Effector memory CD8-positive, alpha-beta T cell (primary cell): ENCODE data around the gene MORF4L1.
"Not testable (repeated sequence)": the region's sequence is repeated elsewhere in the genome, so short reads cannot be mapped to it uniquely, and the experiment has no call there.

Experiments used
- ATAC-seq: fragments of 150-1000 bp; cut with Tn5 transposase; replicated peaks from 2 replicates; pipeline ENCODE4 v1.10.0; 2021; ENCODE audit warnings: mild to moderate bottlenecking, moderate library complexity
- DNase-seq, 3 experiments: peaks; one replicate each; pipeline ENCODE4 v3.0.0; 2021
- H3K27ac Mint-ChIP-seq, 2 donors: one replicate each; pipeline ENCODE4 v1.8.0; 2022; ENCODE audit warnings: mild to moderate bottlenecking in 2 of 2, mixed read lengths in 2 of 2, moderate library complexity in 2 of 2
- H3K27me3 Mint-ChIP-seq, 2 donors: one replicate each; pipeline ENCODE4 v1.8.0; 2022; ENCODE audit warnings: mixed read lengths in 2 of 2
- H3K36me3 Mint-ChIP-seq: one replicate; pipeline ENCODE4 v1.8.0; 2022; ENCODE audit warnings: mild to moderate bottlenecking, moderate library complexity, mixed read lengths; ENCODE audit not compliant: insufficient read depth
- H3K4me1 Mint-ChIP-seq, 2 donors: one replicate each; pipeline ENCODE4 v1.8.0; 2022; ENCODE audit warnings: low read depth in 2 of 2, mixed read lengths in 2 of 2
- H3K4me3 Mint-ChIP-seq, 2 donors: one replicate each; pipeline ENCODE4 v1.8.0; 2022; ENCODE audit warnings: mild to moderate bottlenecking in 2 of 2, mixed read lengths in 2 of 2, moderate library complexity in 2 of 2
- H3K9me3 Mint-ChIP-seq, 2 donors: one replicate each; pipeline ENCODE4 v1.8.0; 2022; ENCODE audit warnings: mixed read lengths in 2 of 2

MORF4L1 gene

DNA sequence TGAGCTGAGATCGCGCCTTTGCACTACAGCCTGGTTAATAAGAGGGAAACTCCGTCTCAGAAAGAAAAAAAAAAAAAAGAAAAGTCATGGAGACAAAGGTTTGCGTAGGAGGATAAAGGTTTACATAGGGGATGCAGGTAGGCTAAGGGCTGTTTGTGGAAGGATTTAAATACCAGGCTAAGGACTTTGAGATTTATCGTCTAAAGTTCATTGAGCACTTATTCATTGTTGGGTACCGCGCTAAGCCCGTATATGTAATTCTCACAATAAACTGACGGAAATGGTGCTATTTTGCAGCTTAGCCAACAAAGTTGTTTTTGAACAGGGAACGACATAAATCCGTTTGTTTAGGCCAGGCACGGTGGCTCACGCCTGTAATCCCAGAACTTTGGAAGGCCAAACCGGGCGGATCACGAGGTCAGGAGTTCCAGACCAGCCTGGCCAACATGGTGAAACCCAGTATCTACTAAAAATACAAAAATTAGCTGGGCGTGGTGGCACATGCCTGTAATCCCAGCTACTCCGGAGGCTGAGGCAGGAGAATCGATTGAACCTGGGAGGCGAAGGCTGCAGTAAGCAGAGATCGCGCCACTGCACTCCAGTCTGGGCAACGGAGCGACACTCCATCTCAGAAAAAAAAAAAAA is 1.1 kb upstream of the MORF4L1 start:
- not testable (repeated sequence) for DNase-seq

DNA sequence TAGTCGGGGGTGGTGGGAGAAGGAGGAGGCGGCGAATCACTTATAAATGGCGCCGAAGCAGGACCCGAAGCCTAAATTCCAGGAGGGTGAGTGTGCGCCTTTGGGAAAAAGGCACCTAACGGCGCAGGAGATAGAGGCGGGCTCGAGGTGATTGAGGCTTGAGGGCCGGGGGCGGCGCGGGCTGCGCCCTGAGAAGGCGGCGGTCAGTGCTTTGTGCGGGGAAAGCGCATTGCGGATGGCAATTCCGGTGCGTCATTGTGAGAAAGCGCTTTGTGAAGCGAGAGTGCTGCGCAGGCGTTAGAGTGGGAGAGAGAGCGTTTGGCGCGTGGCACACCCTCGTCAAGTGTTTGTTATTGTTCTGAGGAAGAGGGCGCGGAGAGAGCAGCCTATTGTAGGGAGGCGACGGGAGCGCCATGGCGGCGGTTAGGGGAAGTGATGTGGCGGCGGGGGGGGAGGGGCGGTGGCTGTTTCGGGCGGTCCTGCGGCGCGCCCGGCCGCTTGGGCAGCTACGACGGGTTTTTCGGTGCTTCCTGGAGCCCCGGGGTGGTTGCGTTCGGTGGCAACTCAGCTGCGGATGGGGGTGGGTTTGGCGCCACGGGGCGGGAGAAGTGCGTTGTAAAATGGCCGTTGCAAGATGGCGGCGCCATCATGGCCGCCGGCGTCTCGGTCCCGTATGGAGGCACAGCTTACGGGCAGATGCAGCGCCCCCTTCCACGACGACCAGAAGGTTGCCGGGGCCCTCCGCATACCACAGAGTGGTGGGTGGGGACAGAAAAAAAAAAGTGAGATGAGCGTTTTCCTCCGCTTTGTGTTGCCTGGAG is 492 bp downstream of the MORF4L1 start:
- DNase-seq (peak; percentile 83 to 86 (median 85)), ATAC-seq (peak; percentile 68)
- H3K27ac Mint-ChIP-seq = peak overlapping the region; percentile 99 to 100
- peak overlapping the region; percentile 91 to 99 for H3K4me3 Mint-ChIP-seq
- peaks cover 48% of the 10 kb centered on the region for H3K36me3 Mint-ChIP-seq
- H3K4me1 Mint-ChIP-seq = peaks cover 30 to 37% of the 10 kb centered on the region in 2 donors
- H3K9me3 Mint-ChIP-seq = no peaks in the 10 kb centered on the region
- H3K27me3 Mint-ChIP-seq = no peaks in the 10 kb centered on the region

More for the DNA sequence above, 1.1 kb upstream of the MORF4L1 start:
- ATAC-seq, H3K9me3 Mint-ChIP-seq, H3K27me3 Mint-ChIP-seq: not testable (repeated sequence)
- Mint-ChIP-seq H3K27ac (peak overlapping the region in 1 of 2 donors; percentile 100), H3K36me3 (peaks cover 40% of the 10 kb centered on the region), H3K4me1 (peaks cover 21 to 28% of the 10 kb centered on the region in 2 donors), H3K4me3 (peak overlapping the region; percentile 91 to 99)

DNA sequence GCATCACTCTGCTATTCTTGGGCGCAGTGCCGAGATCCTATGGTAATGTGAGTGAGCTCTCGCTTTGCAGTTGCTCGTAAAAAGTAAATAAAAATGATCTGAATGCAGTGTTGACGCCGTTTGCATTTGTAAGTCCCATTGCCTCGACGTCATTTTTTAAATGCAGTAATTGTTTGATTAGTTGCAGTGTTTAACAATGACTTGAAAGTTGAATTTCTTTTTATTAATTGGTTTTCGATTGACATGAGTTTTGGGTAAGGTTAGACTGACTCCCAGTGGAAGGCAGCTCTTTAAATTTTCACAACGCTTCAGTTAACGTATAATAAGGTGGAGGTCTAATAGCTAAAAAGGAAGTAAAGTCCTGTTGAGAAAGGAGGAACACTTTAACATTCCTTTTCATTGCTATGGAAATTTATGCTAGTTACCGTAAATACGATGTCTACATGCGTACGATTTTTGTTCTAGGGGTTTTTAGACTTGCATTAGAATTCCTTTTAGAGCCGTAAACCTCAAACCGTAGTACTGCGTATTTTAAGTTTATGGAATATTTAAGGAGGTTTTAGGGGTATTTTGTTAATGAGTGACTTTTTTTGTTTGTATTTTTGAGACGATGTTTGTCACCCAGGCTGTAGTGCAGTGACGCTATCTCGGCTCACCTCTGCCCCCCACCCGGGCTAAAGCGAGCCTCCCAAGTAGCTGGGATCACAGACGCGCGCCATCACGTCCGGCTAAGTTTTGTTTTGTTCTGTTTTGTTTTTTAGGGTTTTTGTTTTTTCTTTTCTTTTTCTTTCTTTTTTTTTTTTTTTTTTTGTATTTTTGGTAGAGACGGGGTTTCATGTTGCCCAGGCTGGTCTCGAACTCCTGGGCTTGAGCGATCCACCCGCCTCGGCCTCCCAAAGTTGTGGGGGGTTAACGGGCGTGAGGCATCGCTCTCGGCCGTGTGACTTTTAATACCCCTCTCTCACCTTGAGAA is 1.4 kb downstream of the MORF4L1 start:
- peak overlapping the region; percentile 91 to 99 for H3K4me3 Mint-ChIP-seq
- no peaks in the 10 kb centered on the region for H3K9me3 Mint-ChIP-seq
- H3K27ac Mint-ChIP-seq = peak overlapping the region; percentile 99 to 100
- peaks cover 54% of the 10 kb centered on the region for H3K36me3 Mint-ChIP-seq
- peaks cover 32 to 41% of the 10 kb centered on the region in 2 donors for H3K4me1 Mint-ChIP-seq
- H3K27me3 Mint-ChIP-seq = no peaks in the 10 kb centered on the region
- peak; percentile 35 to 40 (median 37) for DNase-seq
- ATAC-seq = no peak

DNA sequence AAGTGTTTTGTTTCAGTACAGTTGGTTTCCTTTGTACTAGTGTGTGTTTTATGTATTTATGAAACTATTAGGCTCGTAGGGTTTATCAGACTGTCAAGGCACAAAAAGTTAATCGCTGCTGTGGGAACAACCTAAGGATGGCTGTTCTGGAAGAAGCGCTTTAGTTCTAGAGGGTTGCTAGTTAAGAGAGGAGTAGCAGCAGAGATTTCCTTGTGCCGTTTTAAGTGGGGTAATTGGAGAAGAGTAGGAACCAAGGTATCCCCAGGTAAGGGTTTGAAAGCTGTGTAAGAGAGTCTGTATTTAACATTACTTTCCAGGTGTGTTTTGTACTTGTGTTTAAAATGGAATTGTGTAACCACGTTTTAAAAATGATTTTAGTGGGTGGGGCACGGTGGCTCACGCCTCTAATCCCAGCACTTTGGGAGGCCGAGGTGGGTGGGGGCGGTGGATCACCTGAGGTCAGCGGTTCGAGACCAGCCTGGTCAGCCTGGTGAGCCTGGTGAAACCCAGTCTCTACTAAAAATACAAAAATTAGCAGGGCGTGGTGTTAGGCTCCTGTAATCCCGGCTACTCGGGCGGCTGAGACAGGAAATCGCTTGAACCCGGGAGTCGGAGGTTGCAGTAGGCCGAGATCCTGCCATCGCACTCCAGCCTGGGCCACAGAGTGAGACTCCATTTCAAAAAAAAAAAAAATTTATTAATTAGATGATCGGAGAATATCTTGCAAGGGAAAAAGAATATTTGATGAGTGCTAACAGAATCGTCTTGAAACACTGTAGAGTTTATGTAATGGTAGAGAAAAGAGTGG is 2.6 kb downstream of the MORF4L1 start:
- ATAC-seq (no peak), DNase-seq (no peak)
- Mint-ChIP-seq H3K4me1 (peaks cover 41 to 48% of the 10 kb centered on the region in 2 donors), H3K36me3 (peaks cover 66% of the 10 kb centered on the region), H3K27ac (peak overlapping the region; percentile 99 to 100), H3K9me3 (no peaks in the 10 kb centered on the region), H3K4me3 (peak overlapping the region; percentile 91 to 99), H3K27me3 (no peaks in the 10 kb centered on the region)

DNA sequence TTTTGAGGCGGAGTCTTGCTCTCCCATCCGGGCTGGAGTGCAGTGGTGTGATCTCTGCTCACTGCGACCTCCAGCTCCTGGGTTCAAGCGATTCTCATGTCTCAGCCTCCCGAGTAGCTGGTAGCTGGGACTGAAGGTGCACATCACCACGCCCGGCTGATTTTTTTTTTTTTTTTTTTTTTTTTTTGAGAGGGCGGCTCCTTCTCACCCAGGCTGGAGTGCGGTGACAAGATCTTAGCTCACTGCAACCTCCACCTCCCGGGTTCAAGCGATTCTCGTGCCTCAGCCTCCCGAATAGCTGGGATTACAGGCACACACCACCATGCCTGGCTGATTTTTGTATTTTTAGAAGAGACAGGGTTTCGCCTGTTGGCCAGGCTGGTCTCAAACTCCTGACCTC is 4.3 kb downstream of the MORF4L1 start:
- ATAC-seq, DNase-seq, H3K27me3 Mint-ChIP-seq, H3K9me3 Mint-ChIP-seq: not testable (repeated sequence)
- H3K4me1 Mint-ChIP-seq = peaks cover 50 to 61% of the 10 kb centered on the region in 2 donors
- H3K36me3 Mint-ChIP-seq = peaks cover 78% of the 10 kb centered on the region
- H3K4me3 Mint-ChIP-seq = peak overlapping the region; percentile 91 to 99
- H3K27ac Mint-ChIP-seq = peak overlapping the region; percentile 99 to 100

DNA sequence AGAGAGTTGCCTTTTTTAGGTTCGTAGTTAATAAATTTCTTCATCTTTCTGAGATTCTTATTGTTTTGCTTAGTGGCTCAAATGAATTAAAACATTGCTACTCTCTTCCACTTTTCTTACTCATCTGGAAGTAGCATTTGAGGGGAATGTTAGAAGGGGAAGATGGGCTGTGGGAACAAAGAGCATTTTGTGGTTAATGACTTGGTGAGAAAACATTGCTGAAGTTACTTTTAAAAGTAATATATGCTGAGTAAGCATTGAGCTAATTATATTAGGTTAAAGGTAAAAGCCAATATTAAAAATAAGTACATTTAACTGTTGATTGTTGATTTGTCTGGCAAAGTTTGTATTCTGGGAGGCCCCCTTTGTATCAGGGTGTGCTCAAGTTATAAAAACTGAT is 5.7 kb downstream of the MORF4L1 start:
- no peaks in the 10 kb centered on the region for H3K9me3 Mint-ChIP-seq
- peaks cover 79% of the 10 kb centered on the region for H3K36me3 Mint-ChIP-seq
- peaks cover 52 to 73% of the 10 kb centered on the region in 2 donors for H3K4me1 Mint-ChIP-seq
- no peak for ATAC-seq
- no peak for DNase-seq
- H3K27ac Mint-ChIP-seq = peak overlapping the region in 1 of 2 donors; percentile 62
- no peaks in the 10 kb centered on the region for H3K27me3 Mint-ChIP-seq
- H3K4me3 Mint-ChIP-seq = peak overlapping the region; percentile 91 to 99

DNA sequence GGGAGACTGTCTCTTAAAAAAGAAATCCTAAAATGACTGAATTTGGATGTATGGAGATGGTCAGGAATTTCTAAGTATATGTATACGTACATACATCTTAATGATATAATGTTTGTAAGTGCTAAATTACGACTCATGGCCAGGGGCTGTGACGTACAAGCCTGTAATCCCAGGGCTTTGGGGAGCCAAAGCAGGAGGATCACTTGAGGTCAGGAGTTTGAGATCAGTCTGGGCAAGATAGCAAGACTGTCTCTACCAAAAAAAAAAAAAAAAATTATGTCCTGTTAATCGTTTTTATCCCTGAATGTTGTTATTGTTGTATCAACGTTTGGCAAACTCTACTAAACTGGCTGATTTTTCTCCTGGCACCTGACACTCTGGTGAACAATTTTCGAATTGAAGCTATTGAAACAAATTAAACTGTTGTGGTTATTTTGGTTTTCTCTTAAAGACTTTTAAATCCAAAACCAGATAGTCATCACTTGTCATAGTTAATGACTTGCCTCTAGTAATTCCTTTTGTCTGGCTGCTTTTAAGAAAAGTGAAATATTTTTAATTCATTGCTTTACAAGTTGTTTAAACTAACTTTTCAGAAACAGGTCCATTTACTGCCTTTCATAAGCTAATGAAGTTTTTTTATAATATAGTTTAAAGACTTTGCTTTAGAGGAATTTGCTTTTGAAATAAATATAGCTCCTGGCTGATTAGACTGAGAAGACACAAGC is 7.0 kb downstream of the MORF4L1 start:
- ATAC-seq (no peak), DNase-seq (no peak)
- H3K4me1 Mint-ChIP-seq = peaks cover 46 to 70% of the 10 kb centered on the region in 2 donors
- H3K4me3 Mint-ChIP-seq = peak overlapping the region; percentile 40 to 99
- H3K27me3 Mint-ChIP-seq = no peaks in the 10 kb centered on the region
- peak overlapping the region; percentile 12 to 77 for H3K27ac Mint-ChIP-seq
- H3K36me3 Mint-ChIP-seq = peaks cover 79% of the 10 kb centered on the region
- H3K9me3 Mint-ChIP-seq = no peaks in the 10 kb centered on the region

DNA sequence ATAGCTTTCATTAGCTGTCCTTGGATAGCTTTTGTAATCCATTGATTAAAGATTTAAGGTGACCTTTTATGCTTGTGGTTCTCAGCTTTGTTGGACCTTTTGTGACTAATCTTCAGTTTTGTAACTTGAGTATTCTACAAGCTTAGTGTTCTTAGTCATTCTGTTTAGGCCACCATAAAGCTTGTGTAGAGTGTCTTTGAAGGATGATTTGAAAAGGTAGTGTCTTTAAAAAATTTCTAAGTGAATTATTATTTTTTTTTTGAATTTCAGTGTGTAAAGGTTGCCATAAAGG is 7.5 kb downstream of the MORF4L1 start:
- H3K4me1 Mint-ChIP-seq = peaks cover 43 to 70% of the 10 kb centered on the region in 2 donors
- ATAC-seq = no peak
- H3K4me3 Mint-ChIP-seq = peak overlapping the region in 1 of 2 donors; percentile 99
- H3K27ac Mint-ChIP-seq = peak overlapping the region in 1 of 2 donors; percentile 51
- no peak for DNase-seq
- H3K36me3 Mint-ChIP-seq = peaks cover 82% of the 10 kb centered on the region
- H3K9me3 Mint-ChIP-seq = no peaks in the 10 kb centered on the region
- H3K27me3 Mint-ChIP-seq = no peaks in the 10 kb centered on the region

DNA sequence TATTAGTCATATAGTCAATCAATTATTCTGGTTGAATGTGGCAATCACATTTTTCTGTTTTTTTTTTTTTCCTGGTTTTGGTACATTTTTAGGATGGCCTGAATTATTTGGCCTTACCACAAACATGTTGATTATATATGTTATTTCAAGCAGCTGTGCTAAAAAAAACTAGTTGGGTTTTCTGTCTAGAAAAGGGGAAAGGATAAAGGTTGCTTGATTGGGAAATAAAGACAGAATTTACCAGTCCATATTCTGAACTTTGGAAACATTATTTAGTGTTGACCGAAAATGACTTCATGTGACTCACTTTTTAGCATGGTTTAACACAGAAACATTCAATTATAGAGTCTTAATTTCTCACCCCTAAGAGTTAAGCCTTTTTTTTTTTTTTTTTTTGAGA is 8.1 kb downstream of the MORF4L1 start:
- Mint-ChIP-seq H3K9me3 (no peaks in the 10 kb centered on the region), H3K27me3 (no peaks in the 10 kb centered on the region), H3K4me3 (peak overlapping the region; percentile 41 to 99), H3K36me3 (peaks cover 82% of the 10 kb centered on the region), H3K4me1 (peaks cover 40 to 66% of the 10 kb centered on the region in 2 donors), H3K27ac (peak overlapping the region; percentile 51 to 55)
- DNase-seq (no peak), ATAC-seq (no peak)

DNA sequence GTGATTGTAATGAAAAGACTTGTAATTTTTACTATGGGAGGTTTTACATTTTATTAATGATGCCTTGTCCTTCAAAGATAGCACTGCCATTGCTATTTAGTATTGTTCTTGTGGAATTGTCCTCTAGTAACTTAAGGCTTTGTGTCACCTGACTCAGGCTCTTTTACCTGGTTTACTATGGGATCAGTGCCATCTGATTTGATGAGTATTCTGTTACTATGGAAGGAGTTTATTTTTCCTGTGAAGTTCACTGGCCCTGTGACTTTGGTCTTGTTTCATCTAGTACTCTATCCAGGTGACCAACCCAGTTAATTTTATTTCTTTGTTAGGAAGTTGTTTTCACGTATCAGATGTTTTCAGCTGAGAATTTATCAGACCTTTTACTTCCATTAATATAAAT is 9.0 kb downstream of the MORF4L1 start:
- no peak for DNase-seq
- Mint-ChIP-seq H3K27ac (peak overlapping the region; percentile 20 to 55), H3K4me3 (peak overlapping the region; percentile 10 to 99), H3K36me3 (peaks cover 88% of the 10 kb centered on the region), H3K27me3 (no peaks in the 10 kb centered on the region), H3K9me3 (no peaks in the 10 kb centered on the region), H3K4me1 (peaks cover 41 to 61% of the 10 kb centered on the region in 2 donors)
- ATAC-seq = no peak

DNA sequence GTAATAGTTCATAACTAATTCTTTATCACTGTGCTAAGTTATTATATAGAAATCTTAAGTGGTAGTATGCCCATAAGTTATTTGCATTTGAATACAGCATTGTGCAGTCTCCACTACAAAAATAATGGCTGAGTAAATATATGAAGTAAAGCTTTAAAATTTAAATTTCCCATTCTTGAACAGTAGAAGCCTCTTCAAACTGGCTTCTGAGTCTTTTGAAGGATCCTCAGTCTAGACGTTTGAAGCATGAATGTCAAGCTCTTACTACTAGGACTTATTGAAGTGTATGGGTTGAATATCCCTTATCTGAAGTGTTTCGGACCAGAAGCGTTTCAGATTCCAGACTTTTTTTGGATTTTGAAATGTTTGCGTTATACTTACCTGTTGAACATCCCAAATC is 16.3 kb downstream of the MORF4L1 start:
- Mint-ChIP-seq H3K4me3 (no peak overlapping the region), H3K36me3 (peaks cover 100% of the 10 kb centered on the region), H3K4me1 (peaks cover 6 to 18% of the 10 kb centered on the region in 2 donors), H3K27ac (no peak overlapping the region), H3K9me3 (no peaks in the 10 kb centered on the region), H3K27me3 (no peaks in the 10 kb centered on the region)
- no peak for DNase-seq
- ATAC-seq = no peak

DNA sequence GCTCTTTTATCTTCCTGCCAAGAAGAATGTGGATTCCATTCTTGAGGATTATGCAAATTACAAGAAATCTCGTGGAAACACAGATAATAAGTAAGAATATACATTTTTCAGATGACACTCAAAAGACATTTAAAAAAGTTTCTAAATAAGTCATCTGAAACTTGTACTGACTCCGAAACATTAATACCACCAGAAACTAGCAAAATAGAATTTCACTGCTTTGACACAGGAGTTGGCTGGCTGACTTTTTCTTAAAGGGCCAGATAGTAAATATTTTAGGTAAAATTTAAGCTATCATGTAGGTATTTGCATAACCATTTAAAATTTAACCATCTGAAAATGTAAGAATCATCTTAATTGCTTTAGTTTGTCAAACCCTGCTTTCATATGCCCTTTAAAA is 20.8 kb downstream of the MORF4L1 start:
- peaks cover 4% of the 10 kb centered on the region in 2 donors for H3K4me1 Mint-ChIP-seq
- peaks cover 100% of the 10 kb centered on the region for H3K36me3 Mint-ChIP-seq
- H3K27ac Mint-ChIP-seq = no peak overlapping the region
- DNase-seq (no peak), ATAC-seq (no peak)
- H3K9me3 Mint-ChIP-seq = no peaks in the 10 kb centered on the region
- no peak overlapping the region for H3K4me3 Mint-ChIP-seq
- no peaks in the 10 kb centered on the region for H3K27me3 Mint-ChIP-seq
